Astrocyte (in vitro differentiated cells and primary cell): Measurements from ENCODE around the gene DTD2.

Experiments used
- CTCF ChIP-seq: IDR thresholded peaks from 2 replicates; pipeline ENCODE4 v1.5.1; 2011; ENCODE audit warnings: low read depth, mild to moderate bottlenecking, inconsistent platforms, low read length, moderate library complexity; ENCODE audit not compliant: insufficient read depth
- EZH2 ChIP-seq: IDR thresholded peaks from 2 replicates; pipeline ENCODE4 v1.6.1; 2012; ENCODE audit warnings: mild to moderate bottlenecking, low read length, inconsistent platforms; ENCODE audit not compliant: insufficient read depth

- TF ChIP-seq CTCF, result no peak
- no peak for TF ChIP-seq EZH2
Observed at GRCh38 chr14:31419967-31420318, 37.4 kb downstream of the DTD2 start.
